Pulmonary artery endothelial cell (primary cell): ENCODE measurements around the gene CLEC3B. TPM values are rescaled to one million over a fixed set of nuclear protein-coding genes. Genes with fewer than 3 reads are reported as not detected.

Source experiments
- total RNA-seq: library from RNA; depleted of rRNA; stranded (reverse); fragments of >200 nt; gene quantifications from 2 replicates; pipeline ENCODE4 v1.2.3, GENCODE V29; 2014

Gene CLEC3B
- total RNA-seq, 1 donor from 2014 or later: 0.26 TPM

Other genes starting within 250 kb of the CLEC3B start
- gene TMEM42, start 164.4 kb upstream of the CLEC3B start, total RNA-seq: 10.2 and 11.3 TPM in 2 replicates
- 0.14 and 0.26 TPM in 2 replicates for gene TGM4, start 151.7 kb upstream of the CLEC3B start, total RNA-seq
- gene ZDHHC3, start 50.1 kb upstream of the CLEC3B start, total RNA-seq: 59.2 and 67.4 TPM in 2 replicates
- 53.0 and 67.8 TPM in 2 replicates for gene EXOSC7, start 50.1 kb upstream of the CLEC3B start, total RNA-seq
- 3.7 and 6.6 TPM in 2 replicates for gene CDCP1, start 120.1 kb downstream of the CLEC3B start, total RNA-seq
- gene TMEM158, start 200.0 kb downstream of the CLEC3B start, total RNA-seq: 6.1 and 6.3 TPM in 2 replicates